NCI-H128 (cell line): Measurements from ENCODE around the gene FSTL4.

Experiments used
- DNase-seq: peaks from one replicate; lab custom pipeline; 2025; ENCODE audit not compliant: unreplicated experiment; lab: John Stamatoyannopoulos, UW

FSTL4 gene

GRCh38 chr5:133149345-133149744 lies 463.0 kb downstream of the FSTL4 start:
- no peak for DNase-seq

GRCh38 chr5:133147815-133148567 lies 464.4 kb downstream of the FSTL4 start:
- DNase-seq, result no peak

- no peak for DNase-seq
Measured at GRCh38 chr5:133147411-133147810, 464.9 kb downstream of the FSTL4 start.
